Lung (tissue), 12 donors: ENCODE results near the gene DPP3. TPM values are rescaled to one million over a fixed set of nuclear protein-coding genes. Genes with fewer than 3 reads are reported as not detected.

Source experiments
- ATAC-seq: fragments of 200-7000 bp; cut with Tn5 transposase; one replicate; pipeline ENCODE4 v1.9.1; 2020; ENCODE audit warnings: moderate number of reproducible peaks; ENCODE audit not compliant: insufficient read depth, low FRiP score
- DNase-seq, 3 donors: peaks; one replicate each; pipeline ENCODE4 v3.0.0-alpha.2; 2013 to 2017
- H3K27ac ChIP-seq, 2 donors: one replicate each; pipeline ENCODE4 v1.5.1; 2013; ENCODE audit warnings: mild to moderate bottlenecking in 2 of 2, moderate library complexity in 2 of 2, control low read depth in 1 of 2, inconsistent platforms in 1 of 2, low read depth in 1 of 2, low read length in 1 of 2
- H3K27me3 ChIP-seq, 3 donors: one replicate each; pipeline ENCODE4 v1.5.1; 2013; ENCODE audit warnings: low read length in 2 of 3; ENCODE audit not compliant: control insufficient read depth in 3 of 3, insufficient read depth in 3 of 3
- H3K36me3 ChIP-seq, 4 donors: one replicate each; pipeline ENCODE4 v1.5.1; 2013; ENCODE audit warnings: low read length in 4 of 4, mild to moderate bottlenecking in 1 of 4, moderate library complexity in 1 of 4; ENCODE audit not compliant: control insufficient read depth in 4 of 4, insufficient read depth in 4 of 4
- H3K4me1 ChIP-seq, 5 donors: one replicate each; pipeline ENCODE4 v1.5.1; 2013; ENCODE audit warnings: low read length in 5 of 5, mild to moderate bottlenecking in 2 of 5, moderate library complexity in 1 of 5; ENCODE audit not compliant: control insufficient read depth in 5 of 5, insufficient read depth in 5 of 5
- H3K4me3 ChIP-seq: one replicate; pipeline ENCODE4 v1.5.1; 2013; ENCODE audit warnings: mild to moderate bottlenecking, control low read depth, moderate library complexity
- H3K9ac ChIP-seq, 2 donors: one replicate each; pipeline ENCODE4 v1.5.1; 2013; ENCODE audit warnings: low read length in 2 of 2, control low read depth in 1 of 2; ENCODE audit not compliant: insufficient read depth in 1 of 2
- H3K9me3 ChIP-seq, 4 donors: one replicate each; pipeline ENCODE4 v1.5.1; 2013; ENCODE audit warnings: low read length in 3 of 4, mild to moderate bottlenecking in 1 of 4, moderate library complexity in 1 of 4; ENCODE audit not compliant: control insufficient read depth in 4 of 4, insufficient read depth in 3 of 4
- WGBS, 2 donors: extraction: QIAGEN DNeasy Blood & Tissue Kit; methylation state at CpG; one replicate each; pipeline ENCODE4 v1.1.7; 2013; 5-methylcytosine and 5-hydroxymethylcytosine counted together
- polyA plus RNA-seq, 2 donors: library from polyadenylated mRNA; stranded (reverse); fragments of 200-250 nt; gene quantifications; one replicate each; pipeline ENCODE4 v1.2.1, GENCODE V29; 2013
- total RNA-seq, 2 donors: library from RNA; depleted of rRNA in 1 of 2; stranded (reverse); fragments of >200 nt in 1 of 2; gene quantifications; one replicate each; pipeline ENCODE4 v1.2.1, GENCODE V29; 2014 to 2021
- TF ChIP-seq, protein P1 (sequence below): IDR thresholded peaks from 2 replicates; pipeline ENCODE4 v1.5.1; 2012; ENCODE audit warnings: mild to moderate bottlenecking; ENCODE audit errors: control extremely low read depth, extremely low read depth
- donor health status: control.
- donor health status: control.
- donor health status: Bipolar disorder and iron deficiency.
- donor health status: healthy.
- donor health status: DM: yes; HTN: yes; CAD: no.

DPP3 gene
- total and polyA plus RNA-seq, 4 donors: 25.4 to 76.3 (median 44.7) TPM

DNA sequence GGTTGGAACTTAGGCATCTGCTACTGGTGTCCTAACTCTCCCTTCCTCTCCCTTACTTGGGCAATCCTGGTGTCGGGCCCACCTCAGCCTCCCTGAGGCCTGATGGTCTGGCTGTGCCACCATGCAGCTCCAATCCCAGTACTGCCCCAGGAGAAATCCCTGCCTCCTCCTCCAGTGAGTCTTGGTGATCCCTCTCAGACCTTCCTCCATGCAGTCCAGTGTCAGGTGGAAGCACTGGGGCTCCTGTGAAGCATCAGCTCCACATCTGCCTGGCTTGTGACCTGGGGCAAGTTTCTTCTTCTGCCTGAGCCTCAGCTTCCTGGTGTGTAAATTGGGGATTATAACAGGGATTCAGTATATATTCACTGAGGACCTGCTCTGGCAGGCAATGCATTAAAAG, 15.3 kb upstream of the DPP3 start:
- ATAC-seq (no peak), DNase-seq (no peak)
- TF ChIP-seq, protein P1, sequence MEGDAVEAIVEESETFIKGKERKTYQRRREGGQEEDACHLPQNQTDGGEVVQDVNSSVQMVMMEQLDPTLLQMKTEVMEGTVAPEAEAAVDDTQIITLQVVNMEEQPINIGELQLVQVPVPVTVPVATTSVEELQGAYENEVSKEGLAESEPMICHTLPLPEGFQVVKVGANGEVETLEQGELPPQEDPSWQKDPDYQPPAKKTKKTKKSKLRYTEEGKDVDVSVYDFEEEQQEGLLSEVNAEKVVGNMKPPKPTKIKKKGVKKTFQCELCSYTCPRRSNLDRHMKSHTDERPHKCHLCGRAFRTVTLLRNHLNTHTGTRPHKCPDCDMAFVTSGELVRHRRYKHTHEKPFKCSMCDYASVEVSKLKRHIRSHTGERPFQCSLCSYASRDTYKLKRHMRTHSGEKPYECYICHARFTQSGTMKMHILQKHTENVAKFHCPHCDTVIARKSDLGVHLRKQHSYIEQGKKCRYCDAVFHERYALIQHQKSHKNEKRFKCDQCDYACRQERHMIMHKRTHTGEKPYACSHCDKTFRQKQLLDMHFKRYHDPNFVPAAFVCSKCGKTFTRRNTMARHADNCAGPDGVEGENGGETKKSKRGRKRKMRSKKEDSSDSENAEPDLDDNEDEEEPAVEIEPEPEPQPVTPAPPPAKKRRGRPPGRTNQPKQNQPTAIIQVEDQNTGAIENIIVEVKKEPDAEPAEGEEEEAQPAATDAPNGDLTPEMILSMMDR: no peak
- H3K9ac ChIP-seq: no peak overlapping the region
- H3K27me3 ChIP-seq: no peaks in the 10 kb centered on the region
- peaks cover 0 to 5% (median 0%) of the 10 kb centered on the region in 4 donors for H3K36me3 ChIP-seq
- H3K9me3 ChIP-seq: no peaks in the 10 kb centered on the region
- H3K4me1 ChIP-seq: peaks cover 0 to 11% (median 6%) of the 10 kb centered on the region in 5 donors
- no peak overlapping the region for H3K4me3 ChIP-seq
- WGBS, 2 donors: 60 to 100% methylated on average over 1 of the region's 1 CpG
- H3K27ac ChIP-seq: no peak overlapping the region

DNA sequence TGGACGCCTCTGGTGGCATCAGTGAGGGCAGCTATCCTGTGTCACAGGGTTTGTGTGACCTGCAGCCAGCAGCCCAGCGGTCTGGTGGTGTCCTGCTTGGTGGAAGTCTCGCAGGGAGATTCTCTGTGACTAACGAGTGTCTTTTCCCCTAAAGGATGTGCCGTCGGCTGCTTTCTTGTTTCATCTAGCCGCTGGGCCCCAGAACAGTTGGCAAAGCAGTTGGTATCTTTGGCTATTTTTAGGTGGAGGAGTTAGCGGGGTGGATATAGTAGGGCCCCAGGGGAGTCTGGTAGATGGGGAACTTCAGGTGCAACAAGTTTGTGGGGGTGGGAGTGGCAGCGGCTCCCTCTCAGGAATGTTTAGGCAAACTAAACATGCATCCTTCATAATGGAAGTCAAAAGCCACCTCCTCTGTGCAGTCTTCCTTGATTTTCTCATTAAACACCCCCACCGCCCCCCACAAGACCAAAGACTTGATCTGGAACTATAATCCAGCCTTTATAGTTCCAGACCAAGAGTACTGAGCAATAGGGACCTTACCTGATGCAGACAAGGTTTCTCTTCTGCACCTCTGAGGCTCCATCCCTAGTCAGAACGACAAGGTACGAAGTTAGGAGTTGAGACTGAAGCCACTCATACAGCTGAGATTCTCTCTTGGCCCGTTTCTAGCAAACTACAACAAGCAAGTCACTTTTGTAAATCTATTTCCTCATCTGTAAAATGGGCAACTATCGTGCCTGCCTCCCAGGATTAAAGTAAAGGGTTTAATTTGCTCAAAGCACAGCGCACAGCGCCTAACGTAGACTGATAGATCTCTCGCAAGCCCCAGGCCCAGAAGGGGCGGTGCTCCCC, 14.6 kb upstream of the DPP3 start:
- Histone ChIP-seq H3K9ac (peak overlapping the region in 1 of 2 donors; percentile 42), H3K4me1 (peaks cover 0 to 11% (median 6%) of the 10 kb centered on the region in 5 donors), H3K9me3 (no peaks in the 10 kb centered on the region), H3K27me3 (no peaks in the 10 kb centered on the region), H3K4me3 (no peak overlapping the region), H3K27ac (no peak overlapping the region), H3K36me3 (peaks cover 0 to 5% (median 2%) of the 10 kb centered on the region in 4 donors)
- no peak for ATAC-seq
- WGBS, 2 donors: 45 to 49% methylated on average over 18 to 19 of the region's 19 CpGs
- DNase-seq: no peak
- TF ChIP-seq, protein P1: no peak

DNA sequence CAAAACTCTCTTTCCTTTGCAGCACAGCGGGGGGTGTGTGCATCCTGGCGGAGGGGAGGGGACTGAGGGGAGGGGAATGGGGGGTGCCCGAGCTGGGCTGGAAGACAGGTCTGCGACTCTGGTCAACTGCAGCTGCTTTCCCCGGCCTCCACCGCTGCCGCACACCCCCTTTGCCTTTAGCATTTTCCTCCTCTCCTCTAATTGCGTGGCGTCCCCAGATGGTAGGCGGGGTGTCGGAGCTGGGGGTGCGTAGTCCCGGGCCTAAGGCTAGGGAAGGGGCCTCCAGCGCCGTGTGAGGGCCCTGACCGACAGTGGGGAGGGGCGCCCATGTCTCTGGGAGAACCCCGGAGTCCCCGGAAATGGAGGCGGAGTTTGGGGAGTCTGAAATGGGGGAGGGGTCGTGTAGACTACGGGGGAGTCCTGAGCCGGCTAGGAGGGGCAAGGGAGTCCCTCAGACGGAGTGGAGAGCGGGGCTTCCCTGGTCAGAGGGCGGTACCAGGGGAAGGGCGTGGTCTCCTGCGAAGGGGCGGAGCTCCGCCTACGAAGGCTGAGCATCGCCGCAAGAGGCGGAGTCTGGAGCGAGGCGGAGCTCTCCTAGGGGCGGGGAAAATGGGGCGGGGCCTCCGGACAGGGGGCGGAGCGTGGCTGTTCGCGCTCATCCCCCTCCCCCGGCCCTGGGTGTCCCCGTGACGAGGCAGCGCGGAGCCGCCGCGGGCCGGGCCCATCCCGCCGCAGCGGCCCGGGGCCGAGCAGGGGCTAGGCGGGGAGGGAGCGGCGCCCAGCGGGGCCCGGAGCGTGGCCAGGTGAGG, 13.8 kb upstream of the DPP3 start, which contains the start of gene PELI3:
Gene PELI3, plus strand, starts transcription at position 681 of the 809 bp plus-strand sequence. CDS start 1,224 bp downstream, outside the sequence.
- peak; percentile 96 to 98 (median 97) for DNase-seq
- Histone ChIP-seq H3K9me3 (no peaks in the 10 kb centered on the region), H3K4me1 (peaks cover 0 to 11% (median 6%) of the 10 kb centered on the region in 5 donors), H3K27me3 (no peaks in the 10 kb centered on the region), H3K4me3 (peak within 1 kb of the TSS; percentile 43), H3K27ac (peak within 1 kb of the TSS; percentile 11 to 35), H3K9ac (peak within 1 kb of the TSS; percentile 42 to 55), H3K36me3 (peaks cover 0 to 5% (median 2%) of the 10 kb centered on the region in 4 donors)
- TF ChIP-seq, protein P1: no peak
- WGBS, 2 donors: 1% methylated on average over 41 to 63 of the region's 63 CpGs
- peak; percentile 95 for ATAC-seq
